CD14-positive monocyte (primary cell): ENCODE results near the gene CEBPZ. TPM values are rescaled to one million over a fixed set of nuclear protein-coding genes. Genes with fewer than 3 reads are reported as not detected.

ENCODE experiments used
- DNase-seq, 3 donors: peaks; one replicate each; pipeline ENCODE4 v3.0.0-alpha.2; 2011 to 2022
- H2AFZ ChIP-seq: 2 replicates; pipeline ENCODE4 v1.6.0; 2012; ENCODE audit warnings: mild to moderate bottlenecking, low read depth, low read length, inconsistent platforms; ENCODE audit not compliant: insufficient read depth, poor library complexity, severe bottlenecking
- H3K27ac ChIP-seq, 2 donors: 1 replicate in 1 of 2; 2 replicates in 1 of 2; pipeline ENCODE4 v1.5.1; 2012 to 2013; ENCODE audit warnings: low read length in 2 of 2, control low read depth in 1 of 2, inconsistent platforms in 1 of 2, low read depth in 1 of 2, mild to moderate bottlenecking in 1 of 2
- H3K27me3 ChIP-seq, 2 donors: one replicate each; pipeline versions ENCODE4 v1.6.0 to v1.6.1; 2011 to 2013; ENCODE audit warnings: low read length in 2 of 2; ENCODE audit not compliant: control insufficient read depth in 2 of 2, insufficient read depth in 2 of 2
- H3K36me3 ChIP-seq, 2 donors: replicated peaks in 1 of 2; 1 replicate in 1 of 2; 2 replicates in 1 of 2; pipeline versions ENCODE4 v1.5.1 to v1.6.1; 2012 to 2013; ENCODE audit warnings: low read length in 2 of 2, control low read depth in 1 of 2, inconsistent platforms in 1 of 2, mild to moderate bottlenecking in 1 of 2; ENCODE audit not compliant: insufficient read depth in 2 of 2, control insufficient read depth in 1 of 2
- H3K4me1 ChIP-seq, 2 donors: 1 replicate in 1 of 2; 2 replicates in 1 of 2; pipeline versions ENCODE4 v1.5.1 to v1.6.1; 2012 to 2013; ENCODE audit warnings: low read length in 2 of 2, control low read depth in 1 of 2, inconsistent platforms in 1 of 2, mild to moderate bottlenecking in 1 of 2, moderate library complexity in 1 of 2; ENCODE audit not compliant: insufficient read depth in 2 of 2, control insufficient read depth in 1 of 2
- H3K4me2 ChIP-seq: replicated peaks from 2 replicates; pipeline ENCODE3; 2012; ENCODE audit warnings: low read length, moderate library complexity, mild to moderate bottlenecking; ENCODE audit not compliant: poor library complexity, severe bottlenecking; ENCODE audit errors: extremely low read depth
- H3K4me3 ChIP-seq, 3 experiments: fragments of 200-600 bp in 1 of 3; sonication (generic) in 1 of 3; replicated peaks in 1 of 3; 1 replicate in 2 of 3; 2 replicates in 1 of 3; pipeline ENCODE4 v1.5.1; 2011 to 2013; ENCODE audit warnings: low read length in 3 of 3, mild to moderate bottlenecking in 3 of 3, control low read depth in 2 of 3, low read depth in 2 of 3, inconsistent platforms in 1 of 3, moderate library complexity in 1 of 3
- H3K79me2 ChIP-seq: 2 replicates; pipeline ENCODE4 v1.6.0; 2012; ENCODE audit warnings: mild to moderate bottlenecking, control low read depth, inconsistent platforms, low read length, moderate library complexity; ENCODE audit not compliant: insufficient read depth
- H3K9ac ChIP-seq: 2 replicates; pipeline ENCODE4 v1.6.0; 2017; ENCODE audit warnings: low read length, mild to moderate bottlenecking; ENCODE audit not compliant: insufficient read depth, poor library complexity, severe bottlenecking
- H3K9me3 ChIP-seq, 2 donors: replicated peaks in 1 of 2; 1 replicate in 1 of 2; 2 replicates in 1 of 2; pipeline versions ENCODE4 v1.5.1 to v1.6.1; 2012 to 2013; ENCODE audit warnings: low read length in 2 of 2, control low read depth in 1 of 2; ENCODE audit not compliant: control insufficient read depth in 1 of 2, insufficient read depth in 1 of 2
- H4K20me1 ChIP-seq: 2 replicates; pipeline ENCODE4 v1.6.0; 2012; ENCODE audit warnings: mild to moderate bottlenecking, low read length, control low read depth, moderate library complexity; ENCODE audit not compliant: insufficient read depth
- H3K27ac Mint-ChIP-seq, 7 donors: one replicate each; pipeline ENCODE4 v1.8.0; 2020; ENCODE audit warnings: mild to moderate bottlenecking in 7 of 7, mixed read lengths in 7 of 7, moderate library complexity in 6 of 7, inconsistent platforms in 2 of 7
- H3K27me3 Mint-ChIP-seq, 3 donors: one replicate each; pipeline ENCODE4 v1.8.0; 2021 to 2022; ENCODE audit warnings: low read depth in 3 of 3, mild to moderate bottlenecking in 3 of 3, mixed read lengths in 3 of 3, moderate library complexity in 3 of 3, inconsistent platforms in 1 of 3
- H3K36me3 Mint-ChIP-seq, 2 donors: one replicate each; pipeline ENCODE4 v1.8.0; 2020; ENCODE audit warnings: mixed read lengths in 2 of 2, inconsistent platforms in 1 of 2, mild to moderate bottlenecking in 1 of 2
- H3K4me1 Mint-ChIP-seq: one replicate; pipeline ENCODE4 v1.8.0; 2020; ENCODE audit warnings: mild to moderate bottlenecking, mixed read lengths
- H3K4me3 Mint-ChIP-seq, 2 donors: one replicate each; pipeline ENCODE4 v1.8.0; 2020; ENCODE audit warnings: mild to moderate bottlenecking in 2 of 2, mixed read lengths in 2 of 2, moderate library complexity in 1 of 2
- H3K9me3 Mint-ChIP-seq, 7 donors: one replicate each; pipeline ENCODE4 v1.8.0; 2020 to 2022; ENCODE audit warnings: mixed read lengths in 7 of 7, mild to moderate bottlenecking in 6 of 7, moderate library complexity in 6 of 7, inconsistent platforms in 2 of 7
- WGBS: methylation state at CpG from one replicate; pipeline ENCODE4 v1.1.5; 2013; ENCODE audit warnings: missing lambda C conversion rate; ENCODE audit not compliant: insufficient coverage; 5-methylcytosine and 5-hydroxymethylcytosine counted together
- intact Hi-C, 2 donors: fragments of 100-400 bp; cut with micrococcal nuclease; formaldehyde crosslinking; loops; one replicate each; pipeline versions ENCODE4 v1.15.0 to v1.15.1; 2023
- polyA plus RNA-seq, 3 donors: library from polyadenylated mRNA; depleted of rRNA in 1 of 3; unstranded in 2 of 3; stranded (reverse) in 1 of 3; fragments of 300-500 nt in 2 of 3; fragments of >200 nt in 1 of 3; fragmentation: Illumina TruSeq in 2 of 3; gene quantifications; 1 replicate in 2 of 3; 2 replicates in 1 of 3; pipeline ENCODE4 v1.2.3, GENCODE V29; 2012 to 2021
- TF ChIP-seq, protein P1 (sequence below): fragments of 200-600 bp; IDR thresholded peaks from one replicate; pipeline ENCODE4 v1.8.0; 2022; ENCODE audit warnings: antibody characterized with exemption, mild to moderate bottlenecking

CEBPZ gene
- polyA plus RNA-seq, 3 donors, result 5.7 to 11.2 (median 11.1) TPM

- H3K4me2 ChIP-seq, result no peak overlapping the region
- no peaks in the 10 kb centered on the region for H4K20me1 ChIP-seq
- H2AFZ ChIP-seq, result peak overlapping the region; percentile 33
- no peak overlapping the region for H3K9ac ChIP-seq
- H3K36me3 ChIP-seq, result no peaks in the 10 kb centered on the region
- intact Hi-C loops, result no loop called here
- Mint-ChIP-seq H3K27me3 (peaks cover 0 to 6% (median 2%) of the 10 kb centered on the region in 3 donors), H3K27ac (peak overlapping the region; percentile 15 to 92 (median 78)), H3K4me3 (no peak overlapping the region), H3K36me3 (no peaks in the 10 kb centered on the region), H3K9me3 (peaks cover 0 to 2% (median 0%) of the 10 kb centered on the region in 7 donors), H3K4me1 (peaks cover 23% of the 10 kb centered on the region)
- H3K4me1 ChIP-seq, result peaks cover 14 to 24% of the 10 kb centered on the region in 2 donors
- H3K9me3 ChIP-seq, result no peaks in the 10 kb centered on the region
- no peaks in the 10 kb centered on the region for H3K27me3 ChIP-seq
- H3K27ac ChIP-seq, result peak overlapping the region in 1 of 2 donors; percentile 53
- H3K79me2 ChIP-seq, result no peaks in the 10 kb centered on the region
- DNase-seq, result peak; percentile 64 to 72 (median 69)
- no CpG with 5 or more reads among the region's 6 CpGs for WGBS
- TF ChIP-seq, protein P1, sequence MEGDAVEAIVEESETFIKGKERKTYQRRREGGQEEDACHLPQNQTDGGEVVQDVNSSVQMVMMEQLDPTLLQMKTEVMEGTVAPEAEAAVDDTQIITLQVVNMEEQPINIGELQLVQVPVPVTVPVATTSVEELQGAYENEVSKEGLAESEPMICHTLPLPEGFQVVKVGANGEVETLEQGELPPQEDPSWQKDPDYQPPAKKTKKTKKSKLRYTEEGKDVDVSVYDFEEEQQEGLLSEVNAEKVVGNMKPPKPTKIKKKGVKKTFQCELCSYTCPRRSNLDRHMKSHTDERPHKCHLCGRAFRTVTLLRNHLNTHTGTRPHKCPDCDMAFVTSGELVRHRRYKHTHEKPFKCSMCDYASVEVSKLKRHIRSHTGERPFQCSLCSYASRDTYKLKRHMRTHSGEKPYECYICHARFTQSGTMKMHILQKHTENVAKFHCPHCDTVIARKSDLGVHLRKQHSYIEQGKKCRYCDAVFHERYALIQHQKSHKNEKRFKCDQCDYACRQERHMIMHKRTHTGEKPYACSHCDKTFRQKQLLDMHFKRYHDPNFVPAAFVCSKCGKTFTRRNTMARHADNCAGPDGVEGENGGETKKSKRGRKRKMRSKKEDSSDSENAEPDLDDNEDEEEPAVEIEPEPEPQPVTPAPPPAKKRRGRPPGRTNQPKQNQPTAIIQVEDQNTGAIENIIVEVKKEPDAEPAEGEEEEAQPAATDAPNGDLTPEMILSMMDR, result no peak
- H3K4me3 ChIP-seq, result no peak overlapping the region
Observed at GRCh38 chr2:37189452-37190153, 41.8 kb downstream of the CEBPZ start.

- H2AFZ ChIP-seq, result peak within 1 kb of the TSS; percentile 33
- Mint-ChIP-seq H3K27me3 (peaks cover 0 to 8% (median 2%) of the 10 kb centered on the region in 3 donors), H3K4me3 (no peak within 1 kb of the TSS), H3K4me1 (peaks cover 23% of the 10 kb centered on the region), H3K9me3 (peaks cover 0 to 2% (median 0%) of the 10 kb centered on the region in 7 donors), H3K27ac (peak within 1 kb of the TSS in 3 of 7 donors; percentile 79 to 92 (median 89)), H3K36me3 (no peaks in the 10 kb centered on the region)
- H3K36me3 ChIP-seq, result no peaks in the 10 kb centered on the region
- H3K27ac ChIP-seq, result peak within 1 kb of the TSS in 1 of 2 donors; percentile 53
- intact Hi-C loops, result no loop called here
- WGBS, result no CpG with 5 or more reads among the region's 2 CpGs
- no peak within 1 kb of the TSS for H3K4me3 ChIP-seq
- no peaks in the 10 kb centered on the region for H4K20me1 ChIP-seq
- H3K9ac ChIP-seq, result no peak within 1 kb of the TSS
- no peaks in the 10 kb centered on the region for H3K9me3 ChIP-seq
- no peak within 1 kb of the TSS for H3K4me2 ChIP-seq
- TF ChIP-seq, protein P1, result no peak
- H3K79me2 ChIP-seq, result no peaks in the 10 kb centered on the region
- H3K27me3 ChIP-seq, result no peaks in the 10 kb centered on the region
- peaks cover 14 to 24% of the 10 kb centered on the region in 2 donors for H3K4me1 ChIP-seq
- no peak for DNase-seq
Observed at GRCh38 chr2:37188570-37188969, 42.8 kb downstream of the CEBPZ start, which contains the start of gene SULT6B1. Gene SULT6B1 (minus strand): TSS chr2:37188670. CDS start chr2:37188640, 30 bp downstream.
